HG03439 (cell line): ENCODE data around the gene TRIM41.

Source experiments
- ATAC-seq: cut with Tn5 transposase; IDR thresholded peaks from one replicate; pipeline ENCODE4 v1.9.1; 2021; ENCODE audit warnings: mild to moderate bottlenecking, moderate library complexity; ENCODE audit not compliant: unreplicated experiment

Gene TRIM41

DNA sequence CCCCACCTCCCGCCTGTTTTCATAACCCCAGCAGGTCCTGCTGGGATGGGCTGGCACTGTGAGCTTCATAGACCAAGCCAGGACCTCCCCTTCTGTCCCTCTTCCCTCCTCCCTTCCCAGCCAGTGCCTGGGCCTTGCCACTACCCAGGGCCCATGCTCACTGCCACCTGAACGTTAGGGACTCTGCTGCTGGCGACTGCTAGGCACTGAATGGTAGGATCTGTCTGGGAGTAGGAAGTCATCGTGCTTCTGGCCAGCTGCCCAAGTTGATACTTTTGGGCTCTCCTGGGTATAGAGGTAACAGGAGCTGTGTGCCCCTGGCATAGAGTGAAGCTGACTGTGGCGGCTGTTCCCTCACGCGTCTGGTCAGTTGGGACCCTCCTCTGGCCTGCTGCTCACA, 8.4 kb downstream of the TRIM41 start:
- no peak for ATAC-seq

DNA sequence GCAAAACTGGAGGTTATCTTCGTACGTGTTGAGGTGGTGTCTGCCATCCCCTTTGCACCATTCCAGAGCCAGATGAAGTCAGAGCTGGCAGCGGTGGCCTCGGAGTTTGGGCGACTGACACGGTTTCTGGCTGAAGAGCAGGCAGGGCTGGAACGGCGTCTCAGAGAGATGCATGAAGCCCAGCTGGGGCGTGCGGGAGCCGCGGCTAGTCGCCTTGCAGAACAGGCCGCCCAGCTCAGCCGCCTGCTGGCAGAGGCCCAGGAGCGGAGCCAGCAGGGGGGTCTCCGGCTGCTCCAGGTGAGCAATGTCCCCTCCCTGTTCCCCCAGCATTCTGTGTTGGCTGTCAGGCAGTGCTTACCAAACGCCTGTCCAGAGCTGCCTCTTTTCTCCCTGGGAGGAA, 9.5 kb downstream of the TRIM41 start:
- ATAC-seq = no peak

DNA sequence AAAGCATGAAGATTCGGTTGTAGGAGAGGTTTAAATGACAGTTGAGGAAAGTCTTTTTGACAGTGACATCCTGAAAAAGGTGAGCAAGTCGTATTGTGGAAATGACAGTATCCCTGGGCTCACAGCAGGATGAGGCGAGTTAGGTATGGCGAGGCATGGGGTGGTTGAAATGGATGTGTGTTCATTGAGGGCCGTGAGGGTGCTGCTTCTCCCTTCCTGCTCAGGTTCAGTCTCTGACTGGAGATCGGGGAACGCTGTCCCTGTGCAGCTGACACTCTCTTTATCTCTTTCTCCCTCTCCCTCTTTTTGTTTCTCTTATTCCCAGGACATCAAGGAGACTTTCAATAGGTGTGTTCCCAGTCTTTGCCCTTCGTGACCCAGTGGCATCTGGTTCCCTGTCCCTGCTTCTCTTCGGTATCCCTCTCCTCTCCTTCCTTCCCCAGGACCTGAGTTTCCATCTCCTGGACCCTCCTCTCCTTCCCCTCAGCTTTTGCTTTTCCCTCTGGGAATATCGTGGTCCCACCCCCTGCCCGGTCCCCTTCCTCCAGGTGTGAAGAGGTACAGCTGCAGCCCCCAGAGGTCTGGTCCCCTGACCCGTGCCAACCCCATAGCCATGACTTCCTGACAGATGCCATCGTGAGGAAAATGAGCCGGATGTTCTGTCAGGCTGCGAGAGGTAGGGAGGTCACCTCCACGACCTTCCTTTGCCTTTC, 10.2 kb downstream of the TRIM41 start:
- no peak for ATAC-seq

DNA sequence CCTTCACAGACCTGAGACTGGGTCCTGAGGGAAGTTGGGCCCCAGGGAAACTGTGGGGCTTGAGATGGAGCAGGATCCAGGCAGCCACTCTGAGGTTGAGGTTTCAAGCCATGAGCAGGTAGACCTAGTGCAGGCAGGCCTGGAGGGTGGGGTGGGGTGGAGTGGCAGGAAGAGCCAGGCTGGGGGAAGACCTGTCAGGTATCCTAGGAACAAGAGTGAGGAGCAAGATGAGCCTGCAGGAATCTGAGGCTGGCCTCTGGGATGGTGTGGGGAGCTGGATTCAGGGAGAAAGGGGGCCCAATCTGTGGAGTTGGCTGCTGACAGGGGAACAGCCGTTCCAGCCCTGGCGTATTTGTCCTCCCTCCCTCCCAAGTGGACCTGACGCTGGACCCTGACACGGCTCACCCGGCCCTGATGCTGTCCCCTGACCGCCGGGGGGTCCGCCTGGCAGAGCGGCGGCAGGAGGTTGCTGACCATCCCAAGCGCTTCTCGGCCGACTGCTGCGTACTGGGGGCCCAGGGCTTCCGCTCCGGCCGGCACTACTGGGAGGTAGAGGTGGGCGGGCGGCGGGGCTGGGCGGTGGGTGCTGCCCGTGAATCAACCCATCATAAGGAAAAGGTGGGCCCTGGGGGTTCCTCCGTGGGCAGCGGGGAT, 10.8 kb downstream of the TRIM41 start:
- ATAC-seq = no peak

DNA sequence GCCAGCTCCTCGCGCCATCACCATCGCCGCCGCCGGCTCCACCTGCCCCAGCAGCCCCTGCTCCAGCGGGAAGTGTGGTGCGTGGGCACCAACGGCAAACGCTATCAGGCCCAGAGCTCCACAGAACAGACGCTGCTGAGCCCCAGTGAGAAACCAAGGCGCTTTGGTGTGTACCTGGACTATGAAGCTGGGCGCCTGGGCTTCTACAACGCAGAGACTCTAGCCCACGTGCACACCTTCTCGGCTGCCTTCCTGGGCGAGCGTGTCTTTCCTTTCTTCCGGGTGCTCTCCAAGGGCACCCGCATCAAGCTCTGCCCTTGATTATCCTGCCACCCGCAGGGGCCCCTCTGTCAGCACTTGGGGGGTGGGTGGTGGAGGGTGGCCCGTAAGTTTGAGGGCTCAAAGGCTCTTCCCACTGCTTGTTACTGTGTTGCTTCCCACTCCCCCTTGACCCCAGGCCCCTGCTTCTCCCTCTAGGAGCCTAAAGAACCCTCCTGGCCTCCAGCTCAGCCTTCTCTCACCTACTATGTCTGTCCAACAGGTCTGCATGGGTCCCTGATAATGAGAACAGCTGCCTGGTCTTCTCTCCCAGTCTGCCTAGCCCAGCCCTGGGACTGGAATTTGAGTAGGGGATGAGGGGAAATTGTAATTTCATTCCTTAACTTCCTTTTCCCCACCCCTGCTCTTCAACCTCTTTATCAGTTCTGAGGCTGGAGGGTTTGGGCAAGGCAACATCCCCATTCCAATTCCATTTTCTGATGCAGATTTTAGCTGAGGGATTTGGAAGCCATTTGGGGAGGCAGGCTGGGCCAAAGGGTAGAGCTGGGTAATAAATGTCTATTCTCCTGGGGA, 11.6 kb downstream of the TRIM41 start:
- ATAC-seq = no peak

DNA sequence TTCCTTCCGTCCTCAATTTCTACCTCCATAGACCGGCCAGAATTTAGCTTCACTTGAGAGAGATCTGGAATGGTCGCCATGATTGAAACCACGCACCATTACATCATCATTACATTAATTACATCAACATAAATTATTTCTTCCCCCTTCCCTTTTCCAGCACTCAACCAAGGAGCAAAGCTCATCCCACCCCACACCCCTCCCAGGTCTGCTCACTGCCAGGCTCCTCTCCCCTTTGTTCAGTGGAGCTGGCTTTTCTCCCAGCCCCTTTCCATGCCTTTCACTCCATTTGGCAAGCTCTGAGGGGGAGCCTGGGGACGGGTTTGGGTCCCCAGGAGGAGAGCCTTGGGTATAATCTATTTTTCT, 12.2 kb downstream of the TRIM41 start:
- no peak for ATAC-seq

DNA sequence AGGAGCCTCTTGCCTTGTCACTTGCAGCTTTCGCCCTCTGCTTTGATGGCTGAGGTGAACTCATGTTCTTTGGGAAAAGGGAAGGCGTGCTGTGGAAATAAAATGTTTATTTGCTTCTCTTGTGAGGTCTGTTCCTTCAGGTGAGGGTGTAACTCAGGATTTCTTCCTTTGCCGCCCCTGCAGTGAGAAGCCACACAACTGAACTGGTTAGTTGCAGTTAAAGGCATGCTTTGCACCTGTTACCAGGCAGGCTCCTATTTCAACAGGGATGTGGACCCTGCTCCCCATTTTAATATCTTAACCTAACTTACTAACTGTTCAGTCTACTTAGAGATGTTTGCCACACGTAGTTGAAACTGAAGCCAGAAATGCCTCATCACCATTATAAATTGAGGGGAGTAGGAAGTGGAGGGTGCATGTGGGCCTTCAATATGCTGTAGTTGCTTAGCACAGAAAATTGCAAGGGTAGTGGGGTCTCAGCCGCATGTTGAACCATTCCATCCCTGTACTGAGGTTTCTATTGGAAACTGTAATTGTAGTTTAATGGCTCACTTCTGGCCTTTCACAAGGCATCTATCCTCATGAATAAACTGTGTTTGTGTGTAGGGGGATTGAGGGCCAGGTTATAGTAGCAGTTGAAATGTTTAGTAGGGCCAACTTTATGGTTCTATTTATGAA, 12.7 kb downstream of the TRIM41 start:
- no peak for ATAC-seq

DNA sequence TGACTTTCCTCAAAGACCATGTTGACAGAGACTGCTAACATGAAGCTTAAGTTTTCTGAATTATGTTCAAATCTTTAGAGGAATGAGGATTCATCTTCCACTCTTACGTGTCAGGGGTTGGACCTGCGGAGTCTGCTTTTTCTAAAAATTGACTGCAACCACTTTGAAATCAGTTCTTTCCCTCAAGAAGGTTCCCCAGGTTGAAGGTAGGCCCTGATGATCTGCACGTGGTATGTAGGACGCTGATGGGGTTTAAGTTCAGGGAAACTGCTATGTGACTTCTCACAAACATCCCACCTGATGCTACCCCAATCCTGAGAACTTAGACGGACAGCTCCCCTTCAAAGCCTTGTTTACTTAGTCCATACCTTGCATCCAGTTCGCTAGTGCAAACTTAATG, 13.4 kb downstream of the TRIM41 start:
- ATAC-seq = no peak

DNA sequence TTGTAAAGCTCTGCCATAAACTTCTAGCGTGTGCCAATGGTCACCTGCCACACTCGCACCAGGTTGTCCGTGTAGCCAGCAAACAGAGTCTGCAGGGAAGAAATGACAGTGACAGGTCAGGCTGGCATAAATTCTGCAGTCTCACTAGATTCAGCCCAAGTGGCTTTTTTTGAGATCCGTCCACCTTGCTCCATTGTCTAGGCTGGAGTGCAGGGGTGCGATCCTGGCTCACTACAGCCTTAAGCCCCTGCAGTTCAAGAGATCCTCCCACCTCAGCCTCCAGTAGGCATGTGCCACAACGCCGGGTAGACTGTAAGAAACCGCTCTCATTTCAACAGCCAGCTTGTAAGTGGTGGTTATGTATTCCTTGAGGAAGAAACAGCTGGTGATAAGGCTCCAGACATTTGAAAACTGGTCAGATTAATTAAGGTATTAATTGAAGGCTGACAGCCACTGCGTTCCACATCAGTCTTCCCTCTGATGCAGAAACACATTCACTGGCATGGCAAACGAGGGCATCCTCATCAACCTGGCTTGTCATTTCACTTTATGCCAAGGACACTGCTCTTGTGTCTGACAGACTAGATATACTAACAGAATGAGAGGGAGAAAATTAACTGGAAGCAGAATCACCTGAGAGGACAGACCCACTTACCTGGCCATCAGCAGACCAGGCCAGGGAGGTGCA, 14.0 kb downstream of the TRIM41 start:
- no peak for ATAC-seq

DNA sequence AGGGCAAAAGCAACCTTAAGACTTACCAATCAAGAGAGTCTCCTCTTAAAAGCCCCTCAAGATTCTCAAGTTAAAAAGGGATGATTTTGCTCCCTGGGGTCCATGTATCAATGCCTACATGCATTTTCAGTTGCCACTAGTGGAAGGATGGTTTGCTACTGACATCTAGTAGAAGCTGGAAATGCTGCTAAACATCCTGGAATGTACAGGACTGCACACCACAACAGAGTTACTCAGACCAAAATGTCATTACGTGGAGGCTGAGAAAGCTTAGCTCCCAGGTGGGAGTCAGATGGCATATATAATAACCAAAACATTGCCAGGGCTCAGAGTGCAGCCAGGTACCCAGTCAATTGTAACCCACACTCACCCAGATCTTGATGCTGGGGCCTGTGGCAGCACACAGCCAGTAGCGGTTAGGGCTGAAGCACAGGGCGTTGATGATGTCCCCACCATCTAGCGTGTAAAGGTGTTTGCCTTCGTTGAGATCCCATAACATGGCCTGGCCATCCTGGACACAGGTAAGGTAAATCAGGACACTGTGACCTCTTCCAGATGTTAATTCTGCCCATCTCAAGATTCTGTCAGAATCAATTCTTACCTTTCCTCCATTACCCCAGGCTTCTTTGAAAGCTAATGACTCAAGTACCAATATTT, 14.8 kb downstream of the TRIM41 start:
- no peak for ATAC-seq

DNA sequence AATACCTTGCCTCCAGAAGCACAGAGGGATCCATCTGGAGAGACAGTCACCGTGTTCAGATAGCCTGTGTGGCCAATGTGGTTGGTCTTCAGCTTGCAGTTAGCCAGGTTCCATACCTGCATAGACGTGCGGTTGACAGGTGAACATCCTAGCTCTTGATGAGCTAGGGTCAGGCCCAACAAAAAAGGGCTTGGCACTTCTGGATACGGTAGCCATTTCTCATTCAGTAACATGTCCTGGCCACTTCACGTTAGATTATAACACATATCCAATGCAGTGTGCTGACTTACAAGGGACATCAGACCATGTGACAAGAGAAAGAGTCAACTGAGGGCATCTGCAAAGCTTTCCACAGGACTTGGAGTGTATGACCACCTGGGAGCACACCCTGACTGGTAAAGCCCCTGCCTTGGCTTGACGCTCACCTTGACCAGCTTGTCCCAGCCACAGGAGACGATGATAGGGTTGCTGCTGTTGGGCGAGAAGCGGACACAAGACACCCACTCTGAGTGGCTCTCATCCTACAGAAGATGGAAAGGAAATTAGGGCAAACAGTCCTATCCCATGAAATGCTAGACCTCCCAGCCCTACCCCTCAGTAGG, 16.1 kb downstream of the TRIM41 start:
- no peak for ATAC-seq

DNA sequence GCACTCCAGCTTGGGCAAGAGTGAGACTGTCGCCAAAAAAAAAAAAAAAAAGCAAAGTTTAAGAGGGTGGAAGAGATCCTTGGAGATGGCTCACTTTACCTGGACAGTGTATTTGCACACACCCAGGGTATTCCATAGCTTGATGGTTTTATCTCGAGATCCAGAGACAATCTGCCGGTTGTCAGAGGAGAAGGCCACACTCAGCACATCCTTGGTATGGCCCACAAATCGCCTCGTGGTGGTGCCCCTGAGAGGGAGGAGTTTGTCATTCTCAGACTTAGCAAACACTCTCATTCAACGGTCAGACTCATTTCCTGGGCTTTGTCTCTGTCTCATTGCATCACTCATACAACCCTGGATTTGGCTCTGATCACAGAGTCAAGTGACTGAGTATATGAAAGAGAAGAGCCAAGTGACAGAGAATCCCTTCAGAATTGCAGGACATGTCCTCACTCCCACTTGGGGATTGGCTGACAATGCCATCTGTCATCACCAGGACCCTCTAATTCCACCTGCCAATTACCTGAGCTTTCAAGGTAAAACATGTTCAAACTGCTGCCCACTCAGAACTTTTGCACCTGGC, 18.4 kb downstream of the TRIM41 start:
- ATAC-seq = no peak

DNA sequence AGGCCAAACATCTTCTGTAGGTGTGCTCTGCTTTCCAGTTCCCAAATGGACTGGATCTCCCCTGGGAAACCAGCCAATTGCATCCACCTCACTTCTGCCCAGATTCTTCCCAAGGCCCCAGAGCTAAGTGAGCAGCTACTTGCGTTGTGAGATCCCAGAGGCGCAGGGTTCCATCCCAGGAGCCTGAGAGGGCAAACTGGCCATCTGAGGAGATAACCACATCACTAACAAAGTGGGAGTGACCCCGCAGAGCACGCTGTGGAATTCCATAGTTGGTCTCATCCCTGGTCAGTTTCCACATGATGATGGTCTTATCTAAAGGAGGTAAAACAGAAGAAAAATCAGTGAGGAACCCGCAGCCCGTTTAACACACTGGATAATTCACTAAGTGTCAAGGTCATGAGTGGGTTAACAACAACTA, 19.0 kb downstream of the TRIM41 start:
- no peak for ATAC-seq

DNA sequence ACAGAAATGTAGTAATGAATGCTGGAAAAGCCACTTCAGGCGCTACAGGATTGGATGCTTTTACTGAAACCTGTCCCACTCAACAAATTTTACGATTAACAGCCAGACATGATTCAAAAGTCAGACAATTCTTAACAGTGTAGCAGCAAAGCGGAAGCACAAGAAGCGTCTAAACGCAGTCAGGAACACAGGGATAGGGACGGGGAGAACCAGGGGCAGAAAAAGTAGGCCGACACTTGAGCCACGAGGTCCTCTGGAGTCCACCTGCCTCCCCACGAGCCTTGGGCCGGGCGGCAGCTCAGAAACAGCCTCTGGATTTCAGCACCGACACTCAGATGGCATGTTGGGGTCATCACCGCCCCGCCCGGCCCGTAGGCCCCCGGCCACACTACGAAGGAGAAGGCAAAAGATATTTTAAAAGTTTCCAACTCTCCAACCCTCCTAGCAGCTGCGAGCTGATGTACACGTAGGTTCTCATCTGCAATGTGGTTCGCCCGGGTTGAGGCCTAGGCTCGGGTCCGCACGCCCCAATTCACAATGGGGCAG, 20.0 kb downstream of the TRIM41 start:
- ATAC-seq = peak; percentile 6

DNA sequence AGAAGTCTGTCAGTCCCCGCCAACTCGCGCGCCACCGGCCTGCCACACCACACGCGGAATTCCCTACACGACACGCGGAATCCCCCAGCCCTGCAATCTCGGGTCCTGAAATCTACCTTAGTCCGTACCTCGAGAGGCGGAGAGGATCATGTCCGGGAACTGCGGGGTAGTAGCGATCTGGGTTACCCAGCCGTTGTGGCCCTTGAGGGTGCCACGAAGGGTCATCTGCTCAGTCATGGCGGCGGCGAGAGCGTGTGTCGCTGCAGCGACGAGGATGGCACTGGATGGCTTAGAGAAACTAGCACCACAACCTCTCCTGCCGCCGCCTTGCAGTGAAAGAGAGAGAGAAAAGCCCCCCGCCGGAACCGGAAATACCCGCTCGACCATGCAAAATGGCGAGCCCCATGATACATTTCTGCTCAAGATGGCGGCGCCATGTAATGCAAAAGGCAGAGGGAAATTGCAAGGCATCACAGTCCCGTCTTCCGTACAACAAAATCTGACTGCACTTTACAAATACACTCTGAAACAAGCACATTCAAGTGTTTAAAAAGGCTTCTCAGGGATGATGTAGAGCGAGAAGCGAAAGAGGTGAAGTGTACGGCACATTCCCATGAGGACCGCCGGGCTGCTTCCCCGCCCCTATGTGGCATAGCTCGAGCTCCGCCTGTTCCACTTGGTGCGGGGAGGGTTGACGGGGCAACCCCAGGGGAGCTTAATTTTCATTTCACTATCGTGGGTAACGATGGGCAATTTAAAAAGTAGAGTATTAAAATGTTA, 20.7 kb downstream of the TRIM41 start, which contains the start of gene RACK1:
RACK1 (minus strand) TSS at position 343 of the 780 bp plus-strand sequence; CDS start at position 237, 106 bp downstream.
- ATAC-seq = peak; percentile 54

DNA sequence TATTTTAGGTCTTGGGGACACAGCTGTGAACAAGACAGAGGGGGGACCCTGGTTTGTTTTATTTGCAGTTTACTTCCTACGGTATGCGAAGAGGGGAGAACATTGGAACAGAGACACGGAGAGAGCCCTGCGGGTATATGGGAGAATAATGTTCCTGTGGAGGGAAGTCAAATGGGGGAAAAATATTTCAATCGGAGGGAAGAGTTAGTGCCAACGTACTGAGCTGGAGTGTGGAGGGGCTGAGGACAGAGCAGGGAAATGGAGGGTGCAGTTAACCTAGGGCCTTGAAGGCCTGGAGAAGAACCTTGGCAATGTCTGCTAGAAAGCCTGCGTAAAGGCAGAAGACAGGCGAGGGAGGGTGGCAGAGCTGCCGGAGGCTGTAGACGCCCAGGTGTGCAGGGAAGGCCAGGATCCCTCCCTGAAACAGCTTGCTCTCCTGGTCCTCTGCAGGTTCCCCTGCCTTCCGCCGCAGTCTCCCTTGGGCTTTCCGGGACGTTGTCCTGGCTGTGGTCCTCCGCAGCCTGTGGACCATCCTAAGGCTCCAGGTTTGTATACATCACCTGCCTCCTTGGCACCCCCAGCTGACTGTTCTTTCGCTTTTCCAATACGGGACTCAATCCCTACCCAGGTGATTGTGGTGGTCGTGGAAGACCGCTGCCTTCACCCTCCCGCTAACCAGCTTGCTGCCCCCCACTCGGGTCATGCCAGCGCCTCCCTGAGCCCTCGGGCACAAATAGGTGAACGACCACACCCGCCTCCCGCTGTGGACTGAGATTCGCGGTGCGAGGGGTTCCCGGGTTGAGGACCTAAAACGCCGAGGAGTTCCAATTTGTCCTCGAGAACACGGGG, 22.6 kb downstream of the TRIM41 start:
- ATAC-seq = no peak

DNA sequence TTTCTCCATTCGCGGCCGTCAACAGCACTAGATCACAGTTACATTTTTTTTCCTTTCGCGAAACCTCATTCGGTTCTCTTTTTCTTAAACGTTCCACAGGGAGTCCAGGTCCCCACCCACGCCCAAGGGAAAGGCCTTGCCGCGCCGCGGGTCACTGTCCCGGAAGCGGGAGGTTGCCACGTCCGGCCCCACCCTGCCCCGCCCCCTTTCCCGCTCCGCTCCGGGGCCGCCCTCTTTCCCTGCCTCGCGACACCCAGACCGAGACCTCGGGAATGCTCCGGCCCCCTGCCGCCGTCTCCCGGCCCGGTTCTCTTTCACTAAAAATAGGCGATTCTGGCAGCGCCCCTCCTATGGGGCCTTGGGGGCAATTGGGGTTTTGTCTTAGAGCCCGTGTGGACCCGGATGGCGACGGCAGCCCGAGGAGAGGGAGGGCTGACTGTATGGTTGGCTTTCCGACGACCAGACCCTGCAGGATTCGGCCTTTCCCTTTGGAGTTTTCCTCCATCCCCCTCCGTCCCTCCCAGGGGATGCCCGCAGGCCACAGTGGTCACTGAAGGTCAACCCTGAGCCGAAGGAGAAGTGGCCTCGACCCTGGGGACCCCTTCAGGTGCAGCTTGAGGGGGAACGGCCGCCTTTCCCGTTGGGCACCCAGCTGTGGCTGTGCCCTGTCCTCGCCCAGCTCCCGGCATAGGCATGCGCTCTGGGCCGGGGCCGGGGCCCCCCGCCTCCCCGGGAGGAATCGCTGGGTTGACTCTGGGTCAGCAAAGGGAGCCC, 23.4 kb downstream of the TRIM41 start:
- peak; percentile 34 for ATAC-seq
